ENCODE measurements around the gene PRKCZ.

Gene PRKCZ

GRCh38 chr1:2177541-2177940 is 127.3 kb downstream of the PRKCZ start:
- no peak overlapping the region for H3K4me3 ChIP-seq (ENCODE audit: low read depth, low read length)
- no peak for DNase-seq (ENCODE audit: low read depth)
- no peak for TF ChIP-seq CTCF (conservative IDR thresholded peaks at IDR 0.05; ENCODE audit: low read depth, low read length)

GRCh38 chr1:2177946-2178538 is 127.8 kb downstream of the PRKCZ start:
- no peak for DNase-seq (ENCODE audit: low read depth)
- no peak overlapping the region for H3K4me3 ChIP-seq (ENCODE audit: low read depth, low read length)
- no peak for TF ChIP-seq CTCF (conservative IDR thresholded peaks at IDR 0.05; ENCODE audit: low read depth, low read length)

GRCh38 chr1:2178875-2179274 is 128.7 kb downstream of the PRKCZ start:
- TF ChIP-seq CTCF (conservative IDR thresholded peaks at IDR 0.05; ENCODE audit: low read depth, low read length), result no peak
- H3K4me3 ChIP-seq (ENCODE audit: low read depth, low read length), result no peak overlapping the region
- no peak for DNase-seq (ENCODE audit: low read depth)

GRCh38 chr1:2179283-2180013 is 129.2 kb downstream of the PRKCZ start:
- no peak for TF ChIP-seq CTCF (conservative IDR thresholded peaks at IDR 0.05; ENCODE audit: low read depth, low read length)
- no peak overlapping the region for H3K4me3 ChIP-seq (ENCODE audit: low read depth, low read length)
- DNase-seq (ENCODE audit: low read depth), result peak; percentile 14

- no peak for DNase-seq (ENCODE audit: low read depth)
- no peak for TF ChIP-seq CTCF (conservative IDR thresholded peaks at IDR 0.05; ENCODE audit: low read depth, low read length)
- H3K4me3 ChIP-seq (ENCODE audit: low read depth, low read length), result no peak overlapping the region
These were observed 130.4 kb downstream of the PRKCZ start for GRCh38 chr1:2180297-2181245.

- TF ChIP-seq CTCF (conservative IDR thresholded peaks at IDR 0.05; ENCODE audit: low read depth, low read length), result no peak
- no peak overlapping the region for H3K4me3 ChIP-seq (ENCODE audit: low read depth, low read length)
- no peak for DNase-seq (ENCODE audit: low read depth)
These were observed 131.1 kb downstream of the PRKCZ start for GRCh38 chr1:2181271-2181670.

Data from choroid plexus epithelial cell (primary cell).